Measurements from ENCODE around the gene MACROD1. TPM values are rescaled to one million over a fixed set of nuclear protein-coding genes. Genes with fewer than 3 reads are reported as not detected.
A peak's percentile ranks its signal among the peaks of the same experiment; 100 is the strongest.

MACROD1 gene
- total RNA-seq, 1 donor from 2014 or later: 28.6 TPM

DNA sequence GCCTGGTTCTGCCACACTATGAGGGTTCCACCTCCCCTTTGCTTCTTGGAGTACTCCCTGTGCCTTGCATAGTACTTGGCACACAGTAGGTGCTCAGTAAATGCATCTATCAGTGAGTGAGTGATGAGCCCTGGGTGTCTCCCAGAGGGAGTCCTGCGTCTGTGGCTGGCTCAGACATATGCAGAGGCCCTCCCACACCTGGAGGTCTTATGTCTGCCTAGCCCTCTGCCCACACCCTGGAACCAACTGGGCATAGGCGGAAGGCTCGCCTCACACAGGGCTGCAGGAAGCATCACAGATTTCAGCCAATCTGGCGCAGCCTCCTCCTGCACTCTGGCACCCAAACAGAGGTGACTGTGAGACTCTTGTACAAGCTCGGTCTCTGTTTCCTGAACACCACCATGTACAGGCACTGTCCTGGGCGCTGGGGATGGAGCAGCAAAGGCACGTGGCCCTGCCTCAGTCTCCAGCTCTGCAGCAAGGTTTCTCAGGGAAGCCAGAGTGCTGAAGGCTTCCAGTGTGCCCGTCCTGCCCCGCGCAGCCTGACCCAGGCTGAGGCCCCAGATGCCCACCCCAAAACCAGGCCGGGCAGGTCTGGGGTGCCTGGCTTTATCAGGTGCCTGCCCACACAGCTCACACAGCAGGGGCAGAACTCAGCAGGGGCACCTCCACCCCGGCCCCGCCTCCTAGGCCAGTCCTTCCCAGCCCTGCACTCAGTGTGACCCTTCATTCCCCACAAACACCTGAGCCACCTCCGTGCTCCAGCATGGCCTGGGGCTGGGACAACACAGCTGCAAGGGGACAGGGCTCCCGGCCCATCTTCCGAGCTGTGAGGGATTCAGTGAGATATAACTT lies 103.5 kb downstream of the MACROD1 start:
- H3K9me3 Mint-ChIP-seq: no peaks in the 10 kb centered on the region
- intact Hi-C loops (cut with micrococcal nuclease): no loop called here
- peaks cover 7% of the 10 kb centered on the region for H3K4me1 Mint-ChIP-seq
- no peaks in the 10 kb centered on the region for H3K36me3 Mint-ChIP-seq (ENCODE audit: low read depth)
- no peak overlapping the region for H3K4me3 Mint-ChIP-seq
- DNase-seq: no peak
- H3K27me3 Mint-ChIP-seq: peaks cover 18% of the 10 kb centered on the region
- no peak overlapping the region for H3K27ac Mint-ChIP-seq

DNA sequence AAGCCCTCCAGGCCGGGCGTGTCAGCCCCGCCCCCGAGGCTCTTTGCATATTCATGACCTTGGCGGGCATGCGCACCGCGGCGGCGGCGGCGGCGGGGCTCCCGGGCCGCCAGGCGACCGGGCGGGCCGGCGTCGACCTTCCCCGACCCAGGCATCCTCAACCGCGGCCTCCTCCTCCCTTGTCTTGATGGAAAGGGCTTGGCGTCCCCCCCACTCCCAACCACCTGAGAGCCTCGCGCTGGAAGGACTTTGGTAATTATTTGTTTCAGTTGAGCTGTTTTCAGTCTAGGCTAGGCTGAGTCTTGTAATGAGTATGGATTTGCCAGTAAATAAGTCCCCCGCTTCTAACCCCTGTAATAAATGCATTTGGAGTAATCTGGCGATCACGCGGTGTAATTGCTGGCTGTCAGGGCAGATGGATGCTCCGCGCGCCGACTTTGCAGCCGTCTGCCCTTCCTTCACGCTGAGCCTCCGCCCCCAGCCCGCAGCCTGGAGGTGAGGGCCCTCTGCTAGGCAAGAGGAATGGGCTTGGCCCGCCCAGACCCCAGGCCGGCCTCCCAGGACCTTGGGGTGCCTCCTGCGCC lies 105.0 kb downstream of the MACROD1 start:
- intact Hi-C loops (cut with micrococcal nuclease): no loop called here
- H3K27me3 Mint-ChIP-seq: peaks cover 18% of the 10 kb centered on the region
- H3K4me3 Mint-ChIP-seq: peak overlapping the region; percentile 83
- H3K27ac Mint-ChIP-seq: no peak overlapping the region
- DNase-seq: peak; percentile 91
- H3K36me3 Mint-ChIP-seq (ENCODE audit: low read depth): no peaks in the 10 kb centered on the region
- H3K9me3 Mint-ChIP-seq: no peaks in the 10 kb centered on the region
- peaks cover 7% of the 10 kb centered on the region for H3K4me1 Mint-ChIP-seq

DNA sequence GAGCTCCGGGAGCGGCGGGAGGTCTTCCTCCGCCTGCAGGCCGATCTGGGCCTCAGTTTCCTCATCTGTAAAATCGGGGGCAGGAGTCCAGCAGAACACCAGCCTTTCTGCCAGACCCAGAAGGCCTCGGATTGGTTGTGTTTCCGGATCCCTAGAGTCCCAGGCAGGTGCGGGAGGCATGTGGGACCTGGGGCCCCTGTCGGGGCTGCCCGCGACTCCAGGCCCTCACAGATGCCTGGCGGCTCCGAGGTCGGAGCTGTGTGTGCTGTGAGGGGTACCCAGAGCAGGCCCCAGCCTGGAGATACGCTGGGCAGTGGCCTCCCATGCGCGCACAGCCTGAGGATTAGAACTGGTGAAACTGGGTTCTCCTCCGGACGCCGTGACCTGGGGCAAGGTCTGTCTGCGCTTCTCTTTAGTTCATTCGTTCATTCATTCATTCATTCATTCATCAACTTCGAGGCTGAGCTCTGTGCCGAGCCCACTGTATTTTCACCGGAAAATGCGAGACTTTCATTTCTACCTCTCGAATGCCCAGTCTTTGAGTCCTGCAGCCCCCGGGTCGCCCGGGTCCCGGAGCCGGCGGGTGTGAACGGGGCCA lies 105.6 kb downstream of the MACROD1 start:
- H3K36me3 Mint-ChIP-seq (ENCODE audit: low read depth): no peaks in the 10 kb centered on the region
- DNase-seq: no peak
- peak overlapping the region; percentile 71 for H3K4me3 Mint-ChIP-seq
- intact Hi-C loops (cut with micrococcal nuclease): no loop called here
- H3K27me3 Mint-ChIP-seq: peaks cover 18% of the 10 kb centered on the region
- no peaks in the 10 kb centered on the region for H3K9me3 Mint-ChIP-seq
- no peak overlapping the region for H3K27ac Mint-ChIP-seq
- H3K4me1 Mint-ChIP-seq: peaks cover 7% of the 10 kb centered on the region

DNA sequence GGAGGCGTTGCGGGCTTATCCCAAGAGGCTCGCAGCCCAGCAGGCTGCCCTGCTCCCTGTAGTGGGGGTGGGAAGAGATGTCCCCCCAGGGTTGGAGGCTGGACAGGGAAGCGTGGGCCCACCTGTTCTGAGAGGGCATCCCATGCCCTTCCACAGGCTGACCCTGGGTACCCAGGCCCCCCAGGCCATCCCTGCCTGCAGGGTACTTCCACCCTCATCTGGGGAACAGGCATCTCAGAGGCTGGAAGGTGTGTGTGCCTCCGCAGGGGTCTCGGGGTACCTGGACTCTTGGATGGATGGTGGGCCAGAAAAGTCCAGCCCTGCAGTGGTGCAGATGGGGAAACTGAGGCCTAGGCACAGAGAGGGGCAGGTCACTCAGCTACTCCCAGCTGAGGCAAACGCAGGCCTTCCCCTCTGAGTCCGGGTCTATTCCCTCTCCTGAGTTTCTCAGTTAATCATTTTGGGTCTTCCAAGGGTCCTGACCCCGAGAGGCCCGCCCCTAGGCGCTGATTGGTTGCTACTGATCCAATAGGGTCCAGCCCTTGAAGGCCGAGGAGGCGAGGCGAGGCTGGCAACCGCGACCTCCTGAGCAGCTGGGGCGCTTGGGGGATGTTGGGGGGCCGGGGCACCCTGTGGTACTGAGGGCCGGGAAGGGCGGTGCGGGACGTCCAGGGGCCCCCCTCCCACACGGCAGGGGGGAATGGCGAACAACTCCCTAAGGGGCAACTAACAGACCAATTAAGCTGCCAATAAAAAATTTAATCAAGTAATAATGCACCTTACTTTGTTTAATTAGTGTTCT lies 106.4 kb downstream of the MACROD1 start:
- no peak for DNase-seq
- no peaks in the 10 kb centered on the region for H3K36me3 Mint-ChIP-seq (ENCODE audit: low read depth)
- H3K9me3 Mint-ChIP-seq: no peaks in the 10 kb centered on the region
- no peak overlapping the region for H3K4me3 Mint-ChIP-seq
- H3K27ac Mint-ChIP-seq: no peak overlapping the region
- peaks cover 18% of the 10 kb centered on the region for H3K27me3 Mint-ChIP-seq
- intact Hi-C loops (cut with micrococcal nuclease): no loop called here
- peaks cover 7% of the 10 kb centered on the region for H3K4me1 Mint-ChIP-seq

DNA sequence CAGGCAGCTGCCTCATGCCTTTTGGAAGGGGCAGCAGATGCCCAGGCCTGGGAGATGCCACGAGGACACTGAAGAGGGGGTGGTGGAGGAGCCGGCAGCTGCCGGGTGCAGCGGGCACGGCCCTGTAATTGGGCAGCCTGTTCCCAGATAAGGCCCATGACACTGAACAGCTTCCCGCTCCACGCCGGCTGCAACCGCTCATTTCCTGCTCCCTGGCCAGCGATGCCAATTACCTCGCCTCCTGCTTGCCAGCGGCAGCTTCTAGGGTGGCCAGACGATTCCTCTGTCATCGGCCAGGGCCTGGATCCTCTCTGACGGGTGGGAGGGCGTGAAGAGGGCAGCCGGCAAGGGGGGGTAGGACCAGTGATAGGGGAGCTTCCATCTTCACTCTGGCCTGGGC lies 107.4 kb downstream of the MACROD1 start:
- Mint-ChIP-seq H3K27me3 (peaks cover 18% of the 10 kb centered on the region), H3K36me3 (ENCODE audit: low read depth) (no peaks in the 10 kb centered on the region), H3K4me3 (no peak overlapping the region), H3K27ac (no peak overlapping the region), H3K9me3 (no peaks in the 10 kb centered on the region), H3K4me1 (peaks cover 7% of the 10 kb centered on the region)
- DNase-seq: no peak
- intact Hi-C loops (cut with micrococcal nuclease): no loop called here

DNA sequence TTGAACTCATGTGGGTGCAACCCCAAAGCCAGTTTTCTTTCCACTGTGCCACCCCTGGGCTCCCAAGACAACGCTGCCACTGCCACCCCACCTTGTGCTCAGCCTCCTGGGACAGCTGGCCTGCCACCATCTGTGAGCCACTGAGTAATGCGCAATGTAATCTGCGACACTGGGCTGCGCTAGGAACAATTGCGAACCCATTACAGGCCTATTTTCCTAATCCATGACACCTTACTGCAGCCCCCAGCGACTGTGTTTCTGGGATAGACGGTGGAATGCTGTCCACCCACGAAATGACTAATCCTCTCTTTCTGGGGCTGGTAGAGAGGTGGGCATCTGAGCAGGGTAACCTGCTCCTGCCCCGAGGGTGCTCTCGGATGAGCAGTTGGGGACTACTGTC lies 108.0 kb downstream of the MACROD1 start:
- H3K27ac Mint-ChIP-seq: no peak overlapping the region
- no peak overlapping the region for H3K4me3 Mint-ChIP-seq
- no peaks in the 10 kb centered on the region for H3K9me3 Mint-ChIP-seq
- peaks cover 15% of the 10 kb centered on the region for H3K27me3 Mint-ChIP-seq
- intact Hi-C loops (cut with micrococcal nuclease): no loop called here
- H3K36me3 Mint-ChIP-seq (ENCODE audit: low read depth): no peaks in the 10 kb centered on the region
- H3K4me1 Mint-ChIP-seq: peaks cover 7% of the 10 kb centered on the region
- DNase-seq: no peak

DNA sequence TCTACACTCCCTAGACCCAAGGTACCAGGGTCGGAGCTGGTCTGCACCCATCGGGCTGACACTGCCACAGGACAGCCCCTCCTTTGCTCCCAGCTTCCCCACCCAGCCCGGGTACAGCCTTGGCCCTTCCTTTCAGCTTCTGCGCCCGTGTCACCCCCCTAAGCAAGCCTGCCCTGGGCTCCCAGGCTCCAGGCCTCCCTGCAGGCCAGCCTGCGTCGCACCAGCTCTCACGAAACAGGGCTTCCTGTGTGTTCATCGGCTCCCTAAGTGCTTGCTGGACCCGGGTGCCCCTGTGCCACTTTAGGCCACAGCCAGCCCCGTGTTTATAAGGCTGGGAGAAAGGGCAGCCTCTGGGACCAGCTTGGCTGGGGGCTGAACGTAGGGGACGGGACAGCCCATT lies 109.1 kb downstream of the MACROD1 start:
- intact Hi-C loops (cut with micrococcal nuclease): no loop called here
- H3K9me3 Mint-ChIP-seq: no peaks in the 10 kb centered on the region
- no peak overlapping the region for H3K4me3 Mint-ChIP-seq
- no peaks in the 10 kb centered on the region for H3K36me3 Mint-ChIP-seq (ENCODE audit: low read depth)
- H3K27ac Mint-ChIP-seq: no peak overlapping the region
- peaks cover 9% of the 10 kb centered on the region for H3K27me3 Mint-ChIP-seq
- no peak for DNase-seq
- H3K4me1 Mint-ChIP-seq: peaks cover 4% of the 10 kb centered on the region

DNA sequence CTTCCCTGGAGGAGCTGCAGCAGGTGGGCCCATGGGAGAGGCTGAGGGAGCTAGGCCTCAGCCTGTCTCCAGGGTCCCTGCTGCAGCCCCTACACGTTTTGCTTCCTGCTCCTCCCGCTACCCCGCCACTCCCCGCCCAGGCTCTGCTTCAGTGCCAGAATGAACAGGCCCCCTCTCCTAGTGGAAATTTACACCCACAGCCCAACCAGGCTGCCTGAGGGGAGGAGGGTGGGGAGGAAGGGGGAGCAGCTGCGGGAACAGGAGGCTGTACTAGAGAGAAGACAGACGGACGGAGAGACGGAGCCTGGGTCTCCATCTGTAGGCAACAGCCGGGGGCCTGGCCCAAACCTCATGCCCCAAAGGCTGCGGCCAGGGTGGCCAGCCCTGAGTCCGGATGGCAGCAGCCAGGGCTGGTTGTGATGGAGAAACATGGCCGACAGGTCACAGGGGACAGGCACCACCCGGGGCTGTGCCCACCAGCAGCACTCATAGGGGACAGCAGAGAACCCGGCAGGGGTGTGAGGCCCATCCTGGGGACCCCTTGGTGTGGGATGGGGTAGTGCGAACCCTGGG lies 109.6 kb downstream of the MACROD1 start:
- H3K27ac Mint-ChIP-seq: no peak overlapping the region
- peaks cover 6% of the 10 kb centered on the region for H3K27me3 Mint-ChIP-seq
- DNase-seq: no peak

DNA sequence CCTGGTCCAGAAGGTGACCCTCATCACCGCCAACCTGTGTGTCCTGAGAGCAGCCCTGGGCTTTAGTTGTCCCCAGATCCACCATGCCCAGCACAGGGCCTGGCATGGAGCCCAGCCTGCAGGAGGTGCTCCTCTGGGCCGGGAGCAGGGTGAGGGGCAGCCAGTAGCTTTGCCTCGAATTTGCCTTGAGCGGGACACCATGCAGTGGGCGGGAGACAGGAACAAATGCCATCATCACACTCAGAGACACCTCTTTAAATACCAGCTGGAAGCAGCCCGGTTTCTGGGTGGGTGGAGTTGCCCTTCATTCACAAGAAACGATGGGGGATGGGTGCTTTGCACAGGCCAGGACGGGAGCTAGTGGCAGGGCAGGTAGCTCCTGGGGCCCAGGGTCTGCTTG lies 110.8 kb downstream of the MACROD1 start:
- H3K27ac Mint-ChIP-seq: no peak overlapping the region
- no peaks in the 10 kb centered on the region for H3K27me3 Mint-ChIP-seq
- no peak overlapping the region for H3K4me3 Mint-ChIP-seq
- H3K4me1 Mint-ChIP-seq: no peaks in the 10 kb centered on the region
- DNase-seq: no peak
- intact Hi-C loops (cut with micrococcal nuclease): no loop called here
- no peaks in the 10 kb centered on the region for H3K9me3 Mint-ChIP-seq
- H3K36me3 Mint-ChIP-seq (ENCODE audit: low read depth): no peaks in the 10 kb centered on the region

More for the DNA sequence above, 109.6 kb downstream of the MACROD1 start:
- Mint-ChIP-seq H3K4me1 (peaks cover 3% of the 10 kb centered on the region), H3K9me3 (no peaks in the 10 kb centered on the region), H3K4me3 (no peak overlapping the region), H3K36me3 (ENCODE audit: low read depth) (no peaks in the 10 kb centered on the region)
- intact Hi-C loops (cut with micrococcal nuclease): no loop called here

DNA sequence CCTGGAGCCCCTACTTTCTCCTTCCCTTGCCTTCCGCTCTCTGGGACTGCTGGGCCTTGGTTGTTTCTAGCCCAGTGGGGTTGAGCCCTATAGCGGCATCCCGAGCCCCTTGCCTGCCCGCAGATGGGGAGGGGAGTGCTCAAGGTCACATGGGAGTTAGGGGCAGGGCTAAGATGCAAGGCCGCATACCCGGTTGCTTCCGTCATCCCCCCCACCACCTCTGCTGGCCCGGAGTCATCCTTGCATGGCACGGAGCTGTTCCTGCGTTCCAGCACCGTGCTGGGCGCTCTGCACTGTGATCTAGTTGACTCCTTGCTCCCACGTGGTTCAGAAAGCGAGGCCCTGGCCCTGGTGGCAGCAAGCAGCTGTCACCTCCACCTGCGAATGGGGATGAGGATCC lies 112.2 kb downstream of the MACROD1 start:
- no peak overlapping the region for H3K27ac Mint-ChIP-seq
- H3K4me1 Mint-ChIP-seq: no peaks in the 10 kb centered on the region
- no peak for DNase-seq
- intact Hi-C loops (cut with micrococcal nuclease): no loop called here
- H3K9me3 Mint-ChIP-seq: no peaks in the 10 kb centered on the region
- H3K4me3 Mint-ChIP-seq: no peak overlapping the region
- H3K36me3 Mint-ChIP-seq (ENCODE audit: low read depth): no peaks in the 10 kb centered on the region
- H3K27me3 Mint-ChIP-seq: no peaks in the 10 kb centered on the region

DNA sequence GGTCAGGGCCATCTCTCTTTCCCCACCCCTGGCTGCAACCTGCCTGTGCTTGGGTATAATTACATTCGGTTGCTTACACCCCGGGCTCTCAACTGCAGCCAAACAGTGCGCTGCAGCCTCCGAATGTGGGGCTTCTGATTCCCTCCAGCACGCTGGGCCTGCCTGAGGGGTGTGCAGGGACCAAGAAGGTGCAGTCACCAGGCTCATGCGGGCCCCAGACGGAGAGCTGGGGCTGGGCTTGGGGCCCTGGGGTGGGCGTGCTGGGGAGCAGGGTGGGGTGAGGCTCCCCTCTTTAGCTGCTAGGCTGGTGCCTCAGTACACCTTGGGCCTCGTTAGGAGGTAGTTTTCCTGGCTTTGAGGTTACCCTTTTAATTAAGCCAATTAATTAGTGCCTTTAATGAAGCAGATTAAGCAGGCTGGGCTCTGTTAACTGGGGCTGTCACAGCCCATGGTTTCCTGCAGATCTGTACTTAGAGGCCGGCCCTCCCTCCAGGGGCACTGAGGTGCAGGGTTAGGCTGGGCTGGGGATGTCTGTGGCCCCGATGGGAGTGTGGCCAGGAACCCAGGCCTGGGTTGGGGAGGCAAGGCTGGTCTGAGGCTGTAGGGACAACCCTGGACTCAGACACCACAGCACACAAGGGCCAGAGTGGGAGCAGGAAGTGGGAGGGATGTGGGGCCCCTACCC lies 112.8 kb downstream of the MACROD1 start:
- no peaks in the 10 kb centered on the region for H3K27me3 Mint-ChIP-seq
- no peaks in the 10 kb centered on the region for H3K9me3 Mint-ChIP-seq
- no peak overlapping the region for H3K27ac Mint-ChIP-seq
- H3K4me3 Mint-ChIP-seq: no peak overlapping the region
- intact Hi-C loops (cut with micrococcal nuclease): no loop called here
- no peak for DNase-seq
- H3K4me1 Mint-ChIP-seq: no peaks in the 10 kb centered on the region
- H3K36me3 Mint-ChIP-seq (ENCODE audit: low read depth): no peaks in the 10 kb centered on the region

DNA sequence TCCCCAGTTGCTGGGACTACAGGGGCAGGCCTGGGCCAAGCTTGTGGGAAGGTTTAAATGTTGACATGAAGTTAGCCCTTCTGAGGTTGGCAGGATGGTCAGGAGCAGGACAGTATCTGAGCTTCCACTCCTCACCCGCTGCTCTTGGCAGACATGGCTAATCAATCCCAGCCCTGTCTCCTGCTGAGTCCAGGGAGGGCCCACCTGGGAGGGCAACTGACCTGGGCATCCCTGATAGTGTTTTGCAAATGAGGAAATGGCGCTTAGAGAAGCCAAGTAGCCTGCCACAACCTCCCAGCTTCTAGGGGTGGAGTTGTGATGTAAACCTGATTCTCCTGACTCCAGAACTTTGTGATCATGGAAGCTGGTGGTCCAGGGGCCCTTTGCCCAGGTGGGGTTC lies 113.5 kb downstream of the MACROD1 start:
- Mint-ChIP-seq H3K27ac (no peak overlapping the region), H3K4me1 (no peaks in the 10 kb centered on the region), H3K9me3 (no peaks in the 10 kb centered on the region), H3K27me3 (no peaks in the 10 kb centered on the region), H3K36me3 (ENCODE audit: low read depth) (no peaks in the 10 kb centered on the region), H3K4me3 (no peak overlapping the region)
- intact Hi-C loops (cut with micrococcal nuclease): no loop called here
- no peak for DNase-seq

DNA sequence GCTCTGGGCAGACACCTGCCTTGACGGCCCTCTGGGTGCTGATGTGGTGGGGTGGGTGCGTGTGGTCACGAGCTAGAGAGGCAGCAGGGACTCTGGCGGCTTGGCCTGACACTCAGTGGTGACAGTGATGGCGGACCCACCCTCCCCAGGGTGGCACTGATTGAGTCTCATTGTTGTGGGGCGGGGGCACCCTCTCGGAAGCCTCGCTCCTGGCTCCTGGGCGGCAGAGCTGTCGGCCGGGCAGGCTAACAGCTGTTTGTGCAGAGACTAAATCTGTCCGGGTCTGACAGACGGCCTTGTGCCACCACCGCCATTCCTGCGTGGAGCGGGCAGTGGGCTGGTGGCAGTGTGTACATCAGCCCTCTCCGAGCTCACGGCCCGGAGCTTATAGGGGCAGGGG lies 114.6 kb downstream of the MACROD1 start:
- no peaks in the 10 kb centered on the region for H3K27me3 Mint-ChIP-seq
- DNase-seq: no peak
- H3K36me3 Mint-ChIP-seq (ENCODE audit: low read depth): no peaks in the 10 kb centered on the region
- H3K9me3 Mint-ChIP-seq: no peaks in the 10 kb centered on the region
- intact Hi-C loops (cut with micrococcal nuclease): no loop called here
- no peak overlapping the region for H3K27ac Mint-ChIP-seq
- no peak overlapping the region for H3K4me3 Mint-ChIP-seq
- no peaks in the 10 kb centered on the region for H3K4me1 Mint-ChIP-seq

All from activated CD4-positive, alpha-beta T cell treated with anti-CD3 and anti-CD28 coated beads, Interleukin-2, amount 10 ng/mL, durations not matched to agents 24 days and 14 days (primary cell).